Naive thymus-derived CD4-positive, alpha-beta T cell (primary cell): ENCODE measurements around the gene TSPAN15. TPM values are rescaled to one million over a fixed set of nuclear protein-coding genes. Genes with fewer than 3 reads are reported as not detected.
A peak's percentile ranks its signal among the peaks of the same experiment; 100 is the strongest.

Source experiments
- ATAC-seq: fragments of 150-1000 bp; cut with Tn5 transposase; 2 replicates; pipeline ENCODE4 v1.10.0; 2021; ENCODE audit warnings: mild to moderate bottlenecking, moderate library complexity
- CTCF ChIA-PET: fragments of 350-600 bp; sonication (Branson Sonifier 250); formaldehyde crosslinking; loops from one replicate; lab custom pipeline; 2021; ENCODE audit warnings: antibody characterized with exemption; lab: Charles Lee
- POLR2A ChIA-PET: fragments of 350-600 bp; sonication (Branson Sonifier 250); formaldehyde crosslinking; loops from one replicate; lab custom pipeline; 2021; ENCODE audit warnings: antibody characterized with exemption, inconsistent platforms; lab: Charles Lee
- DNase-seq, 9 donors: peaks; one replicate each; pipeline versions ENCODE4 v3.0.0 to v3.0.0-alpha.2; 2020 to 2022; ENCODE audit warnings: mixed read lengths in 1 of 9
- H3K27ac ChIP-seq: one replicate; pipeline ENCODE4 v1.7.0; 2013; ENCODE audit warnings: mild to moderate bottlenecking, low read depth, low read length, moderate library complexity
- H3K27me3 ChIP-seq, 2 donors: one replicate each; pipeline ENCODE4 v1.7.0; 2013; ENCODE audit warnings: low read length in 2 of 2, mild to moderate bottlenecking in 2 of 2, moderate library complexity in 2 of 2; ENCODE audit not compliant: control insufficient read depth in 2 of 2, insufficient read depth in 2 of 2
- H3K36me3 ChIP-seq, 3 experiments: 1 replicate in 2 of 3; 2 replicates in 1 of 3; pipeline ENCODE4 v1.7.0; 2013; ENCODE audit warnings: low read length in 3 of 3, mild to moderate bottlenecking in 3 of 3, moderate library complexity in 1 of 3; ENCODE audit not compliant: insufficient read depth in 3 of 3, control insufficient read depth in 2 of 3
- H3K4me1 ChIP-seq, 2 donors: one replicate each; pipeline ENCODE4 v1.7.0; 2013; ENCODE audit warnings: low read length in 2 of 2, mild to moderate bottlenecking in 2 of 2, moderate library complexity in 1 of 2; ENCODE audit not compliant: control insufficient read depth in 2 of 2, insufficient read depth in 2 of 2
- H3K4me3 ChIP-seq: 2 replicates; pipeline ENCODE4 v1.7.0; 2013; ENCODE audit warnings: mild to moderate bottlenecking, low read length
- H3K9me3 ChIP-seq, 3 experiments: 1 replicate in 2 of 3; 2 replicates in 1 of 3; pipeline ENCODE4 v1.7.0; 2013; ENCODE audit warnings: low read length in 3 of 3; ENCODE audit not compliant: control insufficient read depth in 2 of 3
- H3K27ac Mint-ChIP-seq, 9 donors: one replicate each; pipeline ENCODE4 v1.8.0; 2020 to 2022; ENCODE audit warnings: mixed read lengths in 9 of 9, mild to moderate bottlenecking in 8 of 9, moderate library complexity in 5 of 9, inconsistent platforms in 2 of 9
- H3K27me3 Mint-ChIP-seq, 5 donors: one replicate each; pipeline ENCODE4 v1.8.0; 2021 to 2022; ENCODE audit warnings: mixed read lengths in 5 of 5, mild to moderate bottlenecking in 1 of 5
- H3K36me3 Mint-ChIP-seq, 5 donors: one replicate each; pipeline ENCODE4 v1.8.0; 2020 to 2022; ENCODE audit warnings: mixed read lengths in 5 of 5, mild to moderate bottlenecking in 3 of 5, inconsistent platforms in 1 of 5
- H3K4me1 Mint-ChIP-seq, 7 donors: one replicate each; pipeline ENCODE4 v1.8.0; 2020 to 2022; ENCODE audit warnings: mixed read lengths in 7 of 7, mild to moderate bottlenecking in 3 of 7, inconsistent platforms in 1 of 7
- H3K4me3 Mint-ChIP-seq, 10 donors: one replicate each; pipeline ENCODE4 v1.8.0; 2020 to 2022; ENCODE audit warnings: mild to moderate bottlenecking in 10 of 10, mixed read lengths in 10 of 10, moderate library complexity in 6 of 10, inconsistent platforms in 2 of 10
- H3K9me3 Mint-ChIP-seq, 11 donors: one replicate each; pipeline ENCODE4 v1.8.0; 2020 to 2022; ENCODE audit warnings: mixed read lengths in 11 of 11, mild to moderate bottlenecking in 4 of 11, inconsistent platforms in 1 of 11, moderate library complexity in 1 of 11
- intact Hi-C, 2 donors: fragments of 100-400 bp; cut with micrococcal nuclease; formaldehyde crosslinking; loops; one replicate each; pipeline ENCODE4 v1.15.1; 2023
- polyA plus RNA-seq, 2 donors: library from polyadenylated mRNA; unstranded; fragments of 300-500 nt; fragmentation: Illumina TruSeq; gene quantifications; one replicate each; pipeline ENCODE4 v1.2.3, GENCODE V29; 2021
- total RNA-seq, 6 experiments: library from RNA in 5 of 6; stranded (reverse) in 5 of 6; gene quantifications; 1 replicate in 5 of 6; 2 replicates in 1 of 6; pipeline ENCODE4 v1.2.3 and lab custom pipeline; 2021 to 2026

Gene TSPAN15
- total and polyA plus RNA-seq, 7 experiments from 2014 or later = 1.2 to 7.2 (median 2.1) TPM

- Mint-ChIP-seq H3K4me3 (no peak overlapping the region), H3K36me3 (no peaks in the 10 kb centered on the region), H3K9me3 (no peaks in the 10 kb centered on the region), H3K4me1 (peaks cover 0 to 6% (median 3%) of the 10 kb centered on the region in 7 donors), H3K27me3 (no peaks in the 10 kb centered on the region), H3K27ac (no peak overlapping the region)
- CTCF ChIA-PET = no interaction called here
- POLR2A ChIA-PET = no interaction called here
- Histone ChIP-seq H3K27ac (no peak overlapping the region), H3K4me1 (no peaks in the 10 kb centered on the region), H3K9me3 (no peaks in the 10 kb centered on the region), H3K4me3 (no peak overlapping the region), H3K27me3 (no peaks in the 10 kb centered on the region), H3K36me3 (no peaks in the 10 kb centered on the region)
- DNase-seq = no peak
- intact Hi-C loops = no loop called here
- ATAC-seq = no peak
Measured at GRCh38 chr10:69500864-69501468, 49.7 kb downstream of the TSPAN15 start.

GRCh38 chr10:69501657-69502056 is 50.4 kb downstream of the TSPAN15 start:
- ChIA-PET CTCF (no interaction called here), POLR2A (no interaction called here)
- Mint-ChIP-seq H3K27me3 (no peaks in the 10 kb centered on the region), H3K4me3 (no peak overlapping the region), H3K36me3 (no peaks in the 10 kb centered on the region), H3K9me3 (no peaks in the 10 kb centered on the region), H3K27ac (no peak overlapping the region), H3K4me1 (peaks cover 0 to 7% (median 3%) of the 10 kb centered on the region in 7 donors)
- H3K4me3 ChIP-seq = no peak overlapping the region
- H3K27me3 ChIP-seq = no peaks in the 10 kb centered on the region
- intact Hi-C loops = no loop called here
- no peaks in the 10 kb centered on the region for H3K36me3 ChIP-seq
- H3K4me1 ChIP-seq = no peaks in the 10 kb centered on the region
- ATAC-seq (no peak), DNase-seq (no peak)
- H3K9me3 ChIP-seq = no peaks in the 10 kb centered on the region
- no peak overlapping the region for H3K27ac ChIP-seq

- Histone ChIP-seq H3K27ac (no peak overlapping the region), H3K27me3 (no peaks in the 10 kb centered on the region), H3K9me3 (no peaks in the 10 kb centered on the region), H3K4me1 (peaks cover 5 to 6% of the 10 kb centered on the region in 2 donors), H3K4me3 (no peak overlapping the region), H3K36me3 (no peaks in the 10 kb centered on the region)
- no peaks in the 10 kb centered on the region for H3K27me3 Mint-ChIP-seq
- intact Hi-C loops = no loop called here
- no peak for ATAC-seq
- CTCF ChIA-PET = no interaction called here
- peaks cover 5 to 12% (median 8%) of the 10 kb centered on the region in 7 donors for H3K4me1 Mint-ChIP-seq
- POLR2A ChIA-PET = no interaction called here
- peak overlapping the region in 1 of 9 donors; percentile 49 for H3K27ac Mint-ChIP-seq
- H3K4me3 Mint-ChIP-seq = no peak overlapping the region
- H3K36me3 Mint-ChIP-seq = no peaks in the 10 kb centered on the region
- H3K9me3 Mint-ChIP-seq = peaks cover 0 to 1% (median 0%) of the 10 kb centered on the region in 11 donors
- no peak for DNase-seq
Measured at GRCh38 chr10:69502589-69502988, 51.3 kb downstream of the TSPAN15 start.

- Histone ChIP-seq H3K36me3 (no peaks in the 10 kb centered on the region), H3K9me3 (no peaks in the 10 kb centered on the region), H3K27me3 (no peaks in the 10 kb centered on the region), H3K27ac (no peak overlapping the region), H3K4me1 (peaks cover 7 to 8% of the 10 kb centered on the region in 2 donors), H3K4me3 (no peak overlapping the region)
- Mint-ChIP-seq H3K27me3 (peaks cover 0 to 2% (median 0%) of the 10 kb centered on the region in 5 donors), H3K4me1 (peaks cover 9 to 16% (median 12%) of the 10 kb centered on the region in 7 donors), H3K9me3 (peaks cover 0 to 1% (median 0%) of the 10 kb centered on the region in 11 donors), H3K27ac (peak overlapping the region in 2 of 9 donors; percentile 41 to 49), H3K36me3 (no peaks in the 10 kb centered on the region), H3K4me3 (no peak overlapping the region)
- intact Hi-C loops = no loop called here
- ATAC-seq (no peak), DNase-seq (no peak)
- ChIA-PET CTCF (no interaction called here), POLR2A (interaction anchor here (1.3 kb wide), 1 partner anchor 95 kb away, joined by 3 read pairs; no protein-coding TSS in a partner anchor)
Measured at GRCh38 chr10:69503001-69503895, 52.0 kb downstream of the TSPAN15 start.

- Mint-ChIP-seq H3K27ac (peak overlapping the region in 1 of 9 donors; percentile 4), H3K27me3 (peaks cover 0 to 5% (median 0%) of the 10 kb centered on the region in 5 donors), H3K4me3 (no peak overlapping the region), H3K9me3 (peaks cover 0 to 1% (median 0%) of the 10 kb centered on the region in 11 donors), H3K36me3 (no peaks in the 10 kb centered on the region), H3K4me1 (peaks cover 9 to 16% (median 10%) of the 10 kb centered on the region in 7 donors)
- ChIA-PET CTCF (no interaction called here), POLR2A (interaction anchor here (1.3 kb wide), 1 partner anchor 96 kb away, joined by 3 read pairs; no protein-coding TSS in a partner anchor)
- intact Hi-C loops = no loop called here
- no peak overlapping the region for H3K4me3 ChIP-seq
- H3K27ac ChIP-seq = no peak overlapping the region
- H3K9me3 ChIP-seq = no peaks in the 10 kb centered on the region
- H3K36me3 ChIP-seq = no peaks in the 10 kb centered on the region
- no peaks in the 10 kb centered on the region for H3K27me3 ChIP-seq
- H3K4me1 ChIP-seq = peaks cover 7 to 8% of the 10 kb centered on the region in 2 donors
- ATAC-seq = no peak
- no peak for DNase-seq
Measured at GRCh38 chr10:69503896-69504265, 52.6 kb downstream of the TSPAN15 start.

GRCh38 chr10:69504576-69505250 is 53.4 kb downstream of the TSPAN15 start:
- Histone ChIP-seq H3K9me3 (no peaks in the 10 kb centered on the region), H3K27ac (no peak overlapping the region), H3K36me3 (no peaks in the 10 kb centered on the region), H3K4me3 (no peak overlapping the region), H3K27me3 (no peaks in the 10 kb centered on the region), H3K4me1 (peaks cover 7 to 8% of the 10 kb centered on the region in 2 donors)
- DNase-seq (no peak), ATAC-seq (no peak)
- ChIA-PET POLR2A (interaction anchor here (0.9 to 1.3 kb wide), 2 partner anchors 97 to 181 kb away, joined by 3 read pairs; no protein-coding TSS in a partner anchor), CTCF (interaction anchor here (0.6 to 1.6 kb wide), 3 partner anchors 26 to 1091 kb away, joined by 3 to 9 read pairs (median 5); no protein-coding TSS in a partner anchor)
- H3K9me3 Mint-ChIP-seq = peaks cover 0 to 3% (median 0%) of the 10 kb centered on the region in 11 donors
- no peak overlapping the region for H3K4me3 Mint-ChIP-seq
- intact Hi-C loops = loop anchor here (5.0 kb wide), 3 partner anchors 187 to 547 kb away; partner anchors contain the start of gene DDX21 (in 1 of the 2)
- peaks cover 9 to 16% (median 10%) of the 10 kb centered on the region in 7 donors for H3K4me1 Mint-ChIP-seq
- peak overlapping the region in 2 of 9 donors; percentile 41 to 57 for H3K27ac Mint-ChIP-seq
- H3K36me3 Mint-ChIP-seq = no peaks in the 10 kb centered on the region
- H3K27me3 Mint-ChIP-seq = peaks cover 0 to 5% (median 0%) of the 10 kb centered on the region in 5 donors
